Measurements from ENCODE around the gene FAM117A.

- TF ChIP-seq, protein P1, sequence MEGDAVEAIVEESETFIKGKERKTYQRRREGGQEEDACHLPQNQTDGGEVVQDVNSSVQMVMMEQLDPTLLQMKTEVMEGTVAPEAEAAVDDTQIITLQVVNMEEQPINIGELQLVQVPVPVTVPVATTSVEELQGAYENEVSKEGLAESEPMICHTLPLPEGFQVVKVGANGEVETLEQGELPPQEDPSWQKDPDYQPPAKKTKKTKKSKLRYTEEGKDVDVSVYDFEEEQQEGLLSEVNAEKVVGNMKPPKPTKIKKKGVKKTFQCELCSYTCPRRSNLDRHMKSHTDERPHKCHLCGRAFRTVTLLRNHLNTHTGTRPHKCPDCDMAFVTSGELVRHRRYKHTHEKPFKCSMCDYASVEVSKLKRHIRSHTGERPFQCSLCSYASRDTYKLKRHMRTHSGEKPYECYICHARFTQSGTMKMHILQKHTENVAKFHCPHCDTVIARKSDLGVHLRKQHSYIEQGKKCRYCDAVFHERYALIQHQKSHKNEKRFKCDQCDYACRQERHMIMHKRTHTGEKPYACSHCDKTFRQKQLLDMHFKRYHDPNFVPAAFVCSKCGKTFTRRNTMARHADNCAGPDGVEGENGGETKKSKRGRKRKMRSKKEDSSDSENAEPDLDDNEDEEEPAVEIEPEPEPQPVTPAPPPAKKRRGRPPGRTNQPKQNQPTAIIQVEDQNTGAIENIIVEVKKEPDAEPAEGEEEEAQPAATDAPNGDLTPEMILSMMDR (IDR thresholded peaks at IDR 0.05) = no peak
- no peak for TF ChIP-seq POLR2A (IDR thresholded peaks at IDR 0.05; ENCODE audit: low read depth)
Measured at GRCh38 chr17:49741692-49742076, 22.2 kb downstream of the FAM117A start.

Data from esophagus muscularis mucosa (tissue), 3 donors.